Mesenchymal stem cell (in vitro differentiated cells and primary cell): ENCODE results near the gene MFAP3.
A peak's percentile ranks its signal among the peaks of the same experiment; 100 is the strongest.

ENCODE experiments used
- DNase-seq: peaks from one replicate; pipeline ENCODE4 v3.0.0-alpha.2; 2013
- H2AFZ ChIP-seq: one replicate; pipeline ENCODE4 v1.6.1; 2013; ENCODE audit warnings: low read depth, mild to moderate bottlenecking, control low read depth, inconsistent platforms, low read length, moderate library complexity
- H2AK5ac ChIP-seq: 2 replicates; pipeline ENCODE4 v1.6.1; 2013; ENCODE audit warnings: low read length, moderate library complexity, mild to moderate bottlenecking, inconsistent platforms; ENCODE audit not compliant: severe bottlenecking
- H2BK120ac ChIP-seq: one replicate; pipeline ENCODE4 v1.6.1; 2013; ENCODE audit warnings: low read depth, mild to moderate bottlenecking, inconsistent platforms, low read length, moderate library complexity
- H2BK12ac ChIP-seq, 2 experiments: one replicate each; pipeline ENCODE4 v1.6.1; 2013; ENCODE audit warnings: inconsistent platforms in 2 of 2, low read length in 2 of 2, mild to moderate bottlenecking in 2 of 2, moderate library complexity in 2 of 2, control low read depth in 1 of 2
- H2BK15ac ChIP-seq: one replicate; pipeline ENCODE4 v1.6.1; 2013; ENCODE audit warnings: mild to moderate bottlenecking, low read depth, inconsistent platforms; ENCODE audit not compliant: poor library complexity, severe bottlenecking
- H2BK5ac ChIP-seq: 2 replicates; pipeline ENCODE4 v1.6.1; 2013; ENCODE audit warnings: low read depth, mild to moderate bottlenecking, low read length, control low read depth, inconsistent platforms; ENCODE audit not compliant: poor library complexity, severe bottlenecking
- H3K14ac ChIP-seq, 2 experiments: one replicate each; pipeline ENCODE4 v1.6.1; 2013; ENCODE audit warnings: inconsistent platforms in 2 of 2, low read length in 2 of 2, control low read depth in 1 of 2, mild to moderate bottlenecking in 1 of 2, moderate library complexity in 1 of 2
- H3K18ac ChIP-seq, 2 experiments: one replicate each; pipeline ENCODE4 v1.6.1; 2013; ENCODE audit warnings: inconsistent platforms in 2 of 2, low read length in 2 of 2, control low read depth in 1 of 2, low read depth in 1 of 2, mild to moderate bottlenecking in 1 of 2
- H3K23ac ChIP-seq, 2 experiments: one replicate each; pipeline ENCODE4 v1.6.1; 2013; ENCODE audit warnings: inconsistent platforms in 2 of 2, low read length in 2 of 2, mild to moderate bottlenecking in 2 of 2, moderate library complexity in 2 of 2, control low read depth in 1 of 2
- H3K27ac ChIP-seq: 2 replicates; pipeline ENCODE4 v1.5.1; 2013; ENCODE audit warnings: mild to moderate bottlenecking, moderate library complexity, low read length, control low read depth, inconsistent platforms; ENCODE audit not compliant: poor library complexity, severe bottlenecking
- H3K27me3 ChIP-seq, 2 experiments: 2 replicates each; pipeline versions ENCODE4 v1.6.1 to v1.7.0; 2013; ENCODE audit warnings: low read length in 2 of 2, mild to moderate bottlenecking in 2 of 2, moderate library complexity in 2 of 2, control low read depth in 1 of 2, inconsistent platforms in 1 of 2; ENCODE audit not compliant: control insufficient read depth in 1 of 2, insufficient read depth in 1 of 2
- H3K36me3 ChIP-seq, 2 experiments: 2 replicates each; pipeline versions ENCODE4 v1.6.1 to v1.7.0; 2013; ENCODE audit warnings: low read length in 2 of 2, control low read depth in 1 of 2, inconsistent platforms in 1 of 2, low read depth in 1 of 2, mild to moderate bottlenecking in 1 of 2; ENCODE audit not compliant: insufficient read depth in 2 of 2, control insufficient read depth in 1 of 2
- H3K4ac ChIP-seq, 2 experiments: one replicate each; pipeline ENCODE4 v1.6.1; 2013; ENCODE audit warnings: inconsistent platforms in 2 of 2, low read length in 2 of 2, mild to moderate bottlenecking in 2 of 2, moderate library complexity in 2 of 2, control low read depth in 1 of 2, low read depth in 1 of 2
- H3K4me1 ChIP-seq: 2 replicates; pipeline ENCODE4 v1.6.1; 2013; ENCODE audit warnings: low read depth, low read length, control low read depth; ENCODE audit not compliant: control insufficient read depth, insufficient read depth
- H3K4me2 ChIP-seq: 2 replicates; pipeline ENCODE4 v1.6.1; 2013; ENCODE audit warnings: low read length, mild to moderate bottlenecking, inconsistent platforms; ENCODE audit not compliant: poor library complexity, severe bottlenecking
- H3K4me3 ChIP-seq, 2 experiments: 2 replicates each; pipeline versions ENCODE4 v1.5.1 to v1.7.0; 2013; ENCODE audit warnings: low read length in 2 of 2, mild to moderate bottlenecking in 2 of 2, control low read depth in 1 of 2, low read depth in 1 of 2; ENCODE audit not compliant: insufficient read depth in 1 of 2
- H3K79me1 ChIP-seq: replicated peaks from 2 replicates; pipeline ENCODE4 v1.6.1; 2013; ENCODE audit warnings: mild to moderate bottlenecking, control low read depth, low read length, inconsistent platforms; ENCODE audit not compliant: poor library complexity, severe bottlenecking
- H3K9ac ChIP-seq: 2 replicates; pipeline ENCODE4 v1.7.0; 2013; ENCODE audit warnings: mild to moderate bottlenecking, low read length, moderate library complexity
- H3K9me3 ChIP-seq: 2 replicates; pipeline ENCODE4 v1.7.0; 2013; ENCODE audit warnings: mild to moderate bottlenecking, low read length; ENCODE audit not compliant: control insufficient read depth
- H4K8ac ChIP-seq: one replicate; pipeline ENCODE4 v1.6.1; 2013; ENCODE audit warnings: inconsistent platforms, mild to moderate bottlenecking, low read length, moderate library complexity
- H4K91ac ChIP-seq: one replicate; pipeline ENCODE4 v1.6.1; 2013; ENCODE audit warnings: mild to moderate bottlenecking, low read length, inconsistent platforms
- WGBS: methylation state at CpG from one replicate; pipeline ENCODE4 v1.1.7; 2013; ENCODE audit warnings: mixed read lengths; 5-methylcytosine and 5-hydroxymethylcytosine counted together

The MFAP3 gene

DNA sequence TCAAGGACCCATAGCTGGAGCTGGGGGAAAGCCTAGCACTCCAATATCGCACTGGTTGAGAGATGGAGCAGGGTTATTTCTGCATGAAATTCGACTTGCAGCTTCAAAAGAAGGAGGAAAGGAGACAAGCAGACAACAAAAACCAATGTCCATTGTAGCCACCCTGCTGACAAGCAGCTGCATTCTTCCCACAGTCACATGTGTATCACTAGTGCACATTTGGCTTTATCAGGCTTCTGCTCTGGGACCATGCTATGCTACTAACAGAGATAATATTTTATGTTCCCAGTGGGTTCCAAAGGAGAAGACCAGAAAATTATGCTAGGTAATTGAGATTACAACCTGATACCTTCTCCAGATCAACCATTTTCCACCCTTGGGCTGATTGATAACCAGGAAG, 59.7 kb downstream of the MFAP3 start:
- no peak overlapping the region for H3K27ac ChIP-seq
- H3K9ac ChIP-seq, result no peak overlapping the region
- no peak overlapping the region for H4K8ac ChIP-seq
- no peaks in the 10 kb centered on the region for H3K9me3 ChIP-seq
- no peak overlapping the region for H4K91ac ChIP-seq
- 65% methylated on average over 2 of the region's 2 CpGs for WGBS
- H3K4me3 ChIP-seq, result no peak overlapping the region
- H3K79me1 ChIP-seq, result no peaks in the 10 kb centered on the region
- no peak overlapping the region for H3K23ac ChIP-seq
- no peak overlapping the region for H3K4me2 ChIP-seq
- H3K27me3 ChIP-seq, result peaks cover 9 to 50% of the 10 kb centered on the region in 2 experiments
- no peak overlapping the region for H2BK120ac ChIP-seq
- no peaks in the 10 kb centered on the region for H3K36me3 ChIP-seq
- no peaks in the 10 kb centered on the region for H3K4me1 ChIP-seq
- H2BK12ac ChIP-seq, result no peak overlapping the region
- no peak overlapping the region for H2AFZ ChIP-seq
- H3K18ac ChIP-seq, result no peak overlapping the region
- no peak overlapping the region for H3K4ac ChIP-seq
- DNase-seq, result no peak
- no peak overlapping the region for H2AK5ac ChIP-seq
- H3K14ac ChIP-seq, result no peak overlapping the region
- H2BK15ac ChIP-seq, result no peak overlapping the region
- H2BK5ac ChIP-seq, result no peak overlapping the region

DNA sequence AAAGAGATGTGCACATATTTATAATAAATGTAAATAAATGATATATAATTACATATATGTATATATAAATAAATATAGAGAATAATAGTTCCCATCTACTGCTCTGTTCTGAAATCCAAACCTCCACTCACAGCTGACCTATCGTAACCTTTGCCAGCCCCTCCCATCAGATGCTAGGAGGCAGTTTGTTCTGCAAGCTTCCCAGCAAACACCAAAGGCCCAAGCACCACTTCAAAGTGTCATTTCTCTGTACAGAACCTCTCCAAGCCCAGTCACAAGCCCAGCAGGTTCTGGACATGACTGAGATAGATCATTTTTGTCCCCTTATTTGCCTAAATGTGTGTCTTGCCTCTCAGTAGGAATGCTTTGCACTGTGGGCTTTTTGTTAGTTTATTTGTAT, 62.4 kb downstream of the MFAP3 start:
- H2BK15ac ChIP-seq, result no peak overlapping the region
- no peak overlapping the region for H4K91ac ChIP-seq
- H3K27ac ChIP-seq, result no peak overlapping the region
- H3K4me2 ChIP-seq, result no peak overlapping the region
- H3K79me1 ChIP-seq, result no peaks in the 10 kb centered on the region
- no peak overlapping the region for H3K4me3 ChIP-seq
- no peak overlapping the region for H3K14ac ChIP-seq
- no peak for DNase-seq
- no peaks in the 10 kb centered on the region for H3K36me3 ChIP-seq
- H2BK120ac ChIP-seq, result no peak overlapping the region
- no peak overlapping the region for H4K8ac ChIP-seq
- H2AFZ ChIP-seq, result no peak overlapping the region
- no peak overlapping the region for H3K18ac ChIP-seq
- no peak overlapping the region for H2AK5ac ChIP-seq
- no peak overlapping the region for H3K9ac ChIP-seq
- WGBS, result 89% methylated on average over 1 of the region's 1 CpG
- H3K27me3 ChIP-seq, result peaks cover 0 to 32% of the 10 kb centered on the region in 2 experiments
- no peak overlapping the region for H2BK12ac ChIP-seq
- no peaks in the 10 kb centered on the region for H3K9me3 ChIP-seq
- H3K4me1 ChIP-seq, result no peaks in the 10 kb centered on the region
- H2BK5ac ChIP-seq, result no peak overlapping the region
- H3K23ac ChIP-seq, result no peak overlapping the region
- H3K4ac ChIP-seq, result no peak overlapping the region

DNA sequence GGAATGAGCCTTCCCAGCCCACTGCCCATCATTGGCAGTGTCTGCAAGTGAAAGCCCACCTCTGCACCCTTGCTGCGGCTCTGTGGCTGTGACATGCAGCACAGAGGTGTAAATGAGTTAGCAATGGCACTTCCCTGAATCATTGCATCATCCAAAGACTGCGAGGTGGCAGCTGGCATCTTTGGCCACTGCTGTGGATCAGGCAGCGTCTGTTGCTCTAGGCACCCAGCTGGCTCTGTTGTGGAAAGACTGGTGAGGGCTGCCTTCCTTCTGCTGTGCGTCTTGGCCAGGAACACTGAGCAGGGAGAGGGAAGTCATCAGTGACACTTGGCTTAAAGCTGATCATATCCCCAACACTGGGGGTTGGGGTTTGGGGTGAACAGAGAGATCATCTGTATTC, 64.5 kb downstream of the MFAP3 start:
- Histone ChIP-seq H3K9me3 (no peaks in the 10 kb centered on the region), H4K91ac (no peak overlapping the region), H3K4me1 (no peaks in the 10 kb centered on the region), H2AK5ac (no peak overlapping the region), H3K4me3 (no peak overlapping the region), H3K9ac (no peak overlapping the region), H3K4ac (no peak overlapping the region), H2BK5ac (no peak overlapping the region), H3K27me3 (peaks cover 0 to 29% of the 10 kb centered on the region in 2 experiments), H3K18ac (no peak overlapping the region), H2BK12ac (no peak overlapping the region), H3K23ac (peak overlapping the region in 1 of 2 experiments; percentile 19), H4K8ac (no peak overlapping the region), H2BK120ac (no peak overlapping the region), H3K14ac (no peak overlapping the region), H2AFZ (no peak overlapping the region), H3K79me1 (no peaks in the 10 kb centered on the region), H3K36me3 (no peaks in the 10 kb centered on the region), H2BK15ac (no peak overlapping the region), H3K27ac (no peak overlapping the region), H3K4me2 (no peak overlapping the region)
- no peak for DNase-seq
- WGBS, result 68% methylated on average over 4 of the region's 4 CpGs
